Stimulated activated CD4-positive, alpha-beta T cell treated with anti-CD3 and anti-CD28 coated beads, TNF-alpha, amount 100 ng/mL, for 1 hour (primary cell): ENCODE data around the gene IL20RA.
"Not testable (repeated sequence)": the region's sequence is repeated elsewhere in the genome, so short reads cannot be mapped to it uniquely, and the experiment has no call there.

Experiments used
- DNase-seq, 3 donors: peaks; one replicate each; pipeline ENCODE4 v3.0.0-alpha.2; 2020; ENCODE audit warnings: low read depth in 3 of 3, low spot score in 1 of 3

The IL20RA gene

GRCh38 chr6:136975089-136975715 lies 69.6 kb downstream of the IL20RA start:
- DNase-seq: no peak

- not testable (repeated sequence) for DNase-seq
Observed at GRCh38 chr6:136973781-136974180, 71.0 kb downstream of the IL20RA start.

- DNase-seq: no peak
Observed at GRCh38 chr6:136971609-136972008, 73.2 kb downstream of the IL20RA start.

GRCh38 chr6:136969930-136970329 lies 74.8 kb downstream of the IL20RA start:
- no peak for DNase-seq

GRCh38 chr6:136969433-136969832 lies 75.3 kb downstream of the IL20RA start:
- DNase-seq: no peak

GRCh38 chr6:136968837-136969236 lies 75.9 kb downstream of the IL20RA start:
- DNase-seq: no peak

GRCh38 chr6:136967876-136968752 lies 76.7 kb downstream of the IL20RA start:
- DNase-seq: peak; percentile 8 to 17 (median 10)

- DNase-seq: no peak
Observed at GRCh38 chr6:136964398-136964797, 80.4 kb downstream of the IL20RA start.

GRCh38 chr6:136963259-136963658 lies 81.5 kb downstream of the IL20RA start:
- DNase-seq: no peak

- no peak for DNase-seq
Observed at GRCh38 chr6:136962661-136963060, 82.1 kb downstream of the IL20RA start.

GRCh38 chr6:136961848-136962247 lies 82.9 kb downstream of the IL20RA start:
- no peak for DNase-seq

GRCh38 chr6:136960781-136961180 lies 84.0 kb downstream of the IL20RA start:
- DNase-seq: no peak

GRCh38 chr6:136959935-136960334 lies 84.8 kb downstream of the IL20RA start:
- not testable (repeated sequence) for DNase-seq

- DNase-seq: no peak
Observed at GRCh38 chr6:136959471-136959891, 85.3 kb downstream of the IL20RA start.

GRCh38 chr6:136958168-136958567 lies 86.6 kb downstream of the IL20RA start:
- no peak for DNase-seq

GRCh38 chr6:136956590-136957544 lies 87.9 kb downstream of the IL20RA start:
- no peak for DNase-seq

- DNase-seq: no peak
Observed at GRCh38 chr6:136955123-136955522, 89.6 kb downstream of the IL20RA start.

- no peak for DNase-seq
Observed at GRCh38 chr6:136952714-136953260, 92.0 kb downstream of the IL20RA start.

GRCh38 chr6:136950436-136951126 lies 94.2 kb downstream of the IL20RA start:
- DNase-seq: no peak
